H1 (cell line): Measurements from ENCODE around the gene GALNT2. TPM values are rescaled to one million over a fixed set of nuclear protein-coding genes. Genes with fewer than 3 reads are reported as not detected.

Experiments
- CTCF ChIA-PET: fragments of 300-600 bp; sonication (Branson Sonifier 250); formaldehyde crosslinking; loops from one replicate; lab custom pipeline; 2021; ENCODE audit not compliant: partially characterized antibody; lab: Charles Lee
- POLR2A ChIA-PET: fragments of 300-600 bp; sonication (Branson Sonifier 250); formaldehyde crosslinking; loops from one replicate; lab custom pipeline; 2021; ENCODE audit warnings: inconsistent platforms; ENCODE audit not compliant: partially characterized antibody; lab: Charles Lee
- DNase-seq, 2 experiments: peaks; one replicate each; pipeline versions ENCODE4 v3.0.0 to v3.0.0-alpha.2; 2010 to 2022; ENCODE audit warnings: low spot score in 2 of 2, low read depth in 1 of 2, mixed read lengths in 1 of 2
- FAIRE-seq: peaks from 2 replicates; lab custom pipeline; 2011; peaks lifted over from hg19 to GRCh38; lab: Jason Lieb, UNC
- H2AFZ ChIP-seq: 2 replicates; pipeline ENCODE4 v1.8.1; 2012; ENCODE audit warnings: low read length, inconsistent platforms
- H2AK5ac ChIP-seq: 2 replicates; pipeline ENCODE4 v1.6.1; 2013; ENCODE audit warnings: low read depth, low read length
- H2BK120ac ChIP-seq: replicated peaks from 2 replicates; pipeline ENCODE3; 2013; ENCODE audit warnings: low read depth, low read length, inconsistent platforms
- H2BK12ac ChIP-seq: 2 replicates; pipeline ENCODE4 v1.6.1; 2013; ENCODE audit warnings: low read depth, low read length
- H2BK15ac ChIP-seq: 2 replicates; pipeline ENCODE4 v1.6.1; 2013; ENCODE audit warnings: low read length
- H2BK20ac ChIP-seq: 2 replicates; pipeline ENCODE4 v1.6.1; 2013; ENCODE audit warnings: low read length
- H2BK5ac ChIP-seq: 2 replicates; pipeline ENCODE4 v1.6.1; 2013; ENCODE audit warnings: low read depth, low read length
- H3K14ac ChIP-seq: 2 replicates; pipeline ENCODE4 v1.6.1; 2013; ENCODE audit warnings: inconsistent platforms; ENCODE audit not compliant: insufficient read length
- H3K18ac ChIP-seq: 2 replicates; pipeline ENCODE4 v1.6.1; 2013; ENCODE audit warnings: low read length; ENCODE audit errors: extremely low read depth
- H3K23ac ChIP-seq: 2 replicates; pipeline ENCODE4 v1.6.1; 2013; ENCODE audit warnings: inconsistent platforms; ENCODE audit not compliant: insufficient read length
- H3K23me2 ChIP-seq: 2 replicates; pipeline ENCODE4 v1.6.1; 2013; ENCODE audit warnings: low read depth, low read length
- H3K27ac ChIP-seq: 2 replicates; pipeline ENCODE4 v1.6.1; 2011; ENCODE audit warnings: low read depth, low read length, inconsistent platforms
- H3K27me3 ChIP-seq, 4 experiments: replicated peaks in 1 of 4; 1 replicate in 1 of 4; 2 replicates in 3 of 4; pipeline versions ENCODE4 v1.6.1 to v1.8.1; 2011 to 2013; ENCODE audit warnings: low read length in 3 of 4, mild to moderate bottlenecking in 3 of 4, inconsistent platforms in 2 of 4, mixed read lengths in 2 of 4, moderate library complexity in 1 of 4; ENCODE audit not compliant: control insufficient read depth in 3 of 4, insufficient read depth in 3 of 4; ENCODE audit errors: extremely low read depth in 1 of 4
- H3K36me3 ChIP-seq, 4 experiments: 2 replicates each; pipeline versions ENCODE4 v1.6.1 to v1.8.1; 2011 to 2013; ENCODE audit warnings: mild to moderate bottlenecking in 4 of 4, low read length in 3 of 4, moderate library complexity in 2 of 4, control low read depth in 1 of 4, inconsistent platforms in 1 of 4; ENCODE audit not compliant: insufficient read depth in 4 of 4, control insufficient read depth in 2 of 4
- H3K4ac ChIP-seq: replicated peaks from 2 replicates; pipeline ENCODE3; 2013; ENCODE audit warnings: low read length, low read depth, mixed read lengths, inconsistent platforms; ENCODE audit not compliant: insufficient read length
- H3K4me1 ChIP-seq, 4 experiments: replicated peaks in 1 of 4; 1 replicate in 1 of 4; 2 replicates in 3 of 4; pipeline versions ENCODE4 v1.6.1 to v1.8.1; 2011 to 2013; ENCODE audit warnings: low read length in 3 of 4, inconsistent platforms in 2 of 4, mixed read lengths in 1 of 4; ENCODE audit not compliant: insufficient read depth in 4 of 4, control insufficient read depth in 3 of 4
- H3K4me2 ChIP-seq, 2 experiments: 2 replicates each; pipeline versions ENCODE4 v1.6.1 to v1.8.1; 2011 to 2013; ENCODE audit warnings: low read depth in 2 of 2, low read length in 2 of 2, control low read depth in 1 of 2, inconsistent platforms in 1 of 2, mild to moderate bottlenecking in 1 of 2; ENCODE audit not compliant: insufficient read depth in 1 of 2
- H3K4me3 ChIP-seq, 4 experiments: fragments of 200-600, 300-600 bp in 1 of 4; sonication (generic), shearing (Covaris generic), sonication (Bioruptor Twin) in 1 of 4; 2 replicates each; pipeline versions ENCODE4 v1.5.1 to v1.8.1; 2011 to 2016; ENCODE audit warnings: low read length in 4 of 4, low read depth in 3 of 4, control low read depth in 2 of 4, inconsistent platforms in 2 of 4, mild to moderate bottlenecking in 2 of 4, mixed read lengths in 1 of 4, moderate library complexity in 1 of 4; ENCODE audit not compliant: insufficient read depth in 2 of 4; ENCODE audit errors: extremely low read depth in 1 of 4
- H3K56ac ChIP-seq: replicated peaks from 2 replicates; pipeline ENCODE3; 2013; ENCODE audit warnings: low read depth, mild to moderate bottlenecking, mixed read lengths, low read length, inconsistent platforms; ENCODE audit not compliant: insufficient read length
- H3K79me1 ChIP-seq: 2 replicates; pipeline ENCODE4 v1.6.1; 2013; ENCODE audit warnings: low read depth, low read length, control low read depth
- H3K79me2 ChIP-seq, 2 experiments: 2 replicates each; pipeline versions ENCODE4 v1.6.1 to v1.8.1; 2012 to 2013; ENCODE audit warnings: low read length in 2 of 2, mild to moderate bottlenecking in 2 of 2, inconsistent platforms in 1 of 2; ENCODE audit not compliant: insufficient read depth in 2 of 2, control insufficient read depth in 1 of 2
- H3K9ac ChIP-seq, 4 experiments: replicated peaks in 1 of 4; 1 replicate in 1 of 4; 2 replicates in 3 of 4; pipeline versions ENCODE4 v1.6.1 to v1.8.1; 2011 to 2013; ENCODE audit warnings: low read depth in 3 of 4, low read length in 3 of 4, control low read depth in 2 of 4, mild to moderate bottlenecking in 2 of 4, moderate library complexity in 2 of 4, inconsistent platforms in 1 of 4; ENCODE audit errors: extremely low read depth in 1 of 4
- H3K9me3 ChIP-seq, 2 experiments: 2 replicates each; pipeline versions ENCODE4 v1.6.1 to v1.8.1; 2012 to 2013; ENCODE audit warnings: mild to moderate bottlenecking in 2 of 2, moderate library complexity in 2 of 2, control low read depth in 1 of 2, inconsistent platforms in 1 of 2, low read depth in 1 of 2, low read length in 1 of 2, mixed read lengths in 1 of 2; ENCODE audit not compliant: insufficient read depth in 2 of 2
- H4K20me1 ChIP-seq, 2 experiments: replicated peaks in 1 of 2; 2 replicates each; pipeline versions ENCODE3 to v1.8.1; 2011 to 2013; ENCODE audit warnings: inconsistent platforms in 2 of 2, low read length in 2 of 2, mild to moderate bottlenecking in 1 of 2; ENCODE audit not compliant: insufficient read depth in 2 of 2, control insufficient read depth in 1 of 2
- H4K5ac ChIP-seq: 2 replicates; pipeline ENCODE4 v1.6.1; 2013; ENCODE audit warnings: low read length, low read depth, mixed read lengths, inconsistent platforms; ENCODE audit not compliant: insufficient read length
- H4K8ac ChIP-seq: 2 replicates; pipeline ENCODE4 v1.8.0; 2013; ENCODE audit warnings: mild to moderate bottlenecking, moderate library complexity, low read length, inconsistent platforms; ENCODE audit not compliant: insufficient read depth; ENCODE audit errors: extremely low read depth
- H4K91ac ChIP-seq: replicated peaks from 2 replicates; pipeline ENCODE3; 2013; ENCODE audit warnings: low read length, mixed read lengths, inconsistent platforms; ENCODE audit not compliant: insufficient read length
- HDAC6 ChIP-seq: IDR thresholded peaks from one replicate; pipeline ENCODE4 v1.7.1; 2012; ENCODE audit warnings: low read depth, mild to moderate bottlenecking, inconsistent platforms, low read length, moderate library complexity
- JUN ChIP-seq: IDR thresholded peaks from 2 replicates; pipeline ENCODE4 v1.6.1; 2011; ENCODE audit warnings: low read depth, mild to moderate bottlenecking, improper control_type of control experiment, low read length
- NANOG ChIP-seq: IDR thresholded peaks from 2 replicates; pipeline ENCODE4 v1.6.1; 2011; ENCODE audit warnings: low read length, low read depth, mild to moderate bottlenecking, inconsistent platforms; ENCODE audit not compliant: insufficient read depth, poor library complexity, severe bottlenecking
- SP1 ChIP-seq: IDR thresholded peaks from 2 replicates; pipeline ENCODE4 v1.6.1; 2011; ENCODE audit warnings: low read depth, low read length
- SP4 ChIP-seq: IDR thresholded peaks from 2 replicates; pipeline ENCODE4 v1.6.1; 2012; ENCODE audit warnings: low read length, inconsistent platforms
- WGBS, 2 experiments: shearing (Covaris generic) in 1 of 2; methylation state at CpG; one replicate each; pipeline versions ENCODE4 v1.1.6 to v1.1.7; 2013 to 2015; ENCODE audit warnings: low lambda C conversion rate in 2 of 2, mixed read lengths in 2 of 2, inconsistent platforms in 1 of 2, low coverage in 1 of 2, missing lambda C conversion rate in 1 of 2; ENCODE audit not compliant: insufficient replicate concordance in 2 of 2, insufficient coverage in 1 of 2, insufficient read length in 1 of 2; ENCODE audit errors: extremely low coverage in 1 of 2, missing lambda C conversion rate in 1 of 2; 5-methylcytosine and 5-hydroxymethylcytosine counted together
- polyA plus RNA-seq, 7 experiments: library from polyadenylated mRNA; depleted of rRNA in 3 of 7; stranded (reverse) in 5 of 7; unstranded in 2 of 7; fragments of >200 nt in 5 of 7; fragments of 200-250 nt in 2 of 7; gene quantifications; 1 replicate in 5 of 7; 2 replicates in 1 of 7; 4 replicates in 1 of 7; pipeline versions ENCODE4 v1.2.1 to v1.2.3, GENCODE V29; 2011 to 2013; ENCODE audit warnings: missing spikeins in 2 of 7, mixed read lengths in 2 of 7
- total RNA-seq: library from RNA; stranded (reverse); fragmentation: NEBNext Ultra II Directional; extraction: Animal tissue kit (Norgen Biotek cat#: 25700); gene quantifications from 2 replicates; pipeline ENCODE4 v1.2.1, GENCODE V29; 2021

The GALNT2 gene
- total and polyA plus RNA-seq, 2 of the 8 experiments (the other 6 are each of a cell fraction or from before 2014, with no cell fraction given), result 34.5 to 75.3 TPM

DNA sequence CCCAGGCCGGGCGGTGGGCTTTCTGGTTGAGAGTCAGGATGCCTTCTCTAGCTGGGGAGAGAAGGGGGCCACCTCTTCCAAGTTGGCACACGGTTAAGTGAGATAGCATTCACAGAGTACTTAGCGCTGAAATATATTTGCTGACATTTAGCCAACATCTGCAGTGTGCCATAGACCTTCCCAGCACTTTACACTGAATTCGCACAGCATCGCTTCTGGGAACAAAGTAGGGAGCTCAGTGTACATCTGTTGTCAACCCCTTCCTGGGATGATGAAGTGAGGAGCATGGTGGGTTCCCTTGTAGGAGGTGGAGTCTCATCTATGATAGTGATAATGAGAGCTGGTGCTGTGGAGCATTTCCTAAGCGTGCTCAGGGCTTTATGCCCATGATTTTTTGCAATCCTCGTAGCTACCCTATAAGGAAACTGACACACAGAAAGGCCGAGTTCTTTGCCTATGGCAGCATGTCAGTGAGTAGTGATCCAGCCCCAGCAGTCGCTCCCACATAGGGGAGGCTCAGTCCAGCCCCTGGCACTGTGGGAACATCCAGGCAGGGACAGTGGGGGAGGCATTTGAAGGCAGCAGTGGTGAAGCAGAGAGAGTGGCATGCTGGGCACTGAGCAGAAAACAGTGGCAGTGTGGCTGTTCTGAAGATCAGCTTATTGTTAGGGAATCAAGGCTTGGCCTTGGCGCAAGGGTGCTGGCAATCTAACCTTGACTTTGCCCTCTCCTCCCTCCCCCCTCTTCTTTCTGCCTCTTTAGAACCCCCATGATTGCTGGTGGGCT lies 182.8 kb downstream of the GALNT2 start:
- Histone ChIP-seq H3K27me3 (no peaks in the 10 kb centered on the region), H2BK20ac (no peak overlapping the region; the same call in 1 of the 2 replicates), H2BK12ac (0 out of 2 replicates have a peak overlapping the region, but pooled peaks have one; percentile 30), H3K4me1 (peaks cover 6 to 21% (median 14%) of the 10 kb centered on the region in 4 experiments), H2BK120ac (no peak overlapping the region), H4K8ac (no peak overlapping the region; the same call in 1 of the 2 replicates), H2AK5ac (0 out of 2 replicates have a peak overlapping the region, but pooled peaks have one; percentile 57), H4K20me1 (no peaks in the 10 kb centered on the region), H3K18ac (no peak overlapping the region; the same call in 1 of the 2 replicates), H2BK15ac (peak overlapping the region; percentile 85; the same call in 1 of the 2 replicates), H3K27ac (no peak overlapping the region), H4K5ac (no peak overlapping the region), H3K79me1 (peaks cover 2% of the 10 kb centered on the region; the same call in 1 of the 2 replicates), H3K79me2 (0 out of 4 replicates have a peak, but pooled peaks cover 0 to 3% of the 10 kb centered on the region in 2 experiments), H3K4ac (peak overlapping the region; percentile 57), H2AFZ (no peak overlapping the region), H2BK5ac (peak overlapping the region; percentile 17; the same call in 1 of the 2 replicates), H3K4me2 (no peak overlapping the region), H3K14ac (no peak overlapping the region), H3K9me3 (no peaks in the 10 kb centered on the region), H3K36me3 (peaks cover 0 to 5% (median 0%) of the 10 kb centered on the region in 4 experiments; a peak in 2 of 8 replicates), H3K9ac (no peak overlapping the region), H3K56ac (no peak overlapping the region), H4K91ac (peak overlapping the region; percentile 12), H3K23me2 (no peaks in the 10 kb centered on the region), H3K4me3 (no peak overlapping the region), H3K23ac (no peak overlapping the region)
- CTCF ChIA-PET, result interaction anchor here (0.6 to 2.4 kb wide), 5 partner anchors 12 to 1106 kb away, joined by 3 to 8 read pairs (median 3); no protein-coding TSS in a partner anchor
- FAIRE-seq (no peak), DNase-seq (no peak)
- POLR2A ChIA-PET, result interaction anchor here (1.0 to 2.1 kb wide), 2 partner anchors 13 to 18 kb away, joined by 3 to 7 read pairs; no protein-coding TSS in a partner anchor
- WGBS, 2 experiments, result 90% methylated on average over 11 of the region's 11 CpGs; no CpG with 5 or more reads in 1 of the 2 experiments
- TF ChIP-seq NANOG (no peak), HDAC6 (no peak), SP1 (no peak), JUN (no peak), SP4 (no peak)
